GM23338 (cell line): ENCODE measurements around the gene TRIM73.
"Not testable (repeated sequence)": the region's sequence is repeated elsewhere in the genome, so short reads cannot be mapped to it uniquely, and the experiment has no call there.

Experiments used
- CREB1 ChIP-seq: fragments of 250-450 bp; sonication (Bioruptor Pico); IDR thresholded peaks from 2 replicates; pipeline ENCODE4 v1.5.0; 2020; ENCODE audit warnings: low read depth, mild to moderate bottlenecking, moderate library complexity
- CTCF ChIP-seq, 2 experiments: fragments of 200-600 bp in 1 of 2; sonication (generic) in 1 of 2; conservative IDR thresholded peaks; 2 replicates each; pipeline versions ENCODE4 v1.5.1 to v1.6.1; 2016 to 2017; ENCODE audit warnings: antibody characterized with exemption in 2 of 2, low read depth in 2 of 2, mild to moderate bottlenecking in 2 of 2, moderate library complexity in 1 of 2
- ETS1 ChIP-seq: IDR thresholded peaks from 2 replicates; pipeline ENCODE4 v1.6.1; 2016; ENCODE audit warnings: antibody characterized with exemption
- EZH2 ChIP-seq: fragments of 200-600 bp; sonication (generic); IDR thresholded peaks from one replicate; pipeline ENCODE4 v1.8.0; 2017; ENCODE audit warnings: antibody characterized with exemption, mild to moderate bottlenecking, low read depth; ENCODE audit not compliant: unreplicated experiment
- EZH2phosphoT487 ChIP-seq: fragments of 200-600 bp; sonication (generic); IDR thresholded peaks from one replicate; pipeline ENCODE4 v1.8.1; 2018; ENCODE audit warnings: antibody characterized with exemption; ENCODE audit not compliant: unreplicated experiment
- JUNB ChIP-seq: IDR thresholded peaks from one replicate; pipeline ENCODE4 v1.6.1; 2016; ENCODE audit warnings: antibody characterized with exemption; ENCODE audit not compliant: unreplicated experiment
- NANOG ChIP-seq: IDR thresholded peaks from 2 replicates; pipeline ENCODE4 v1.6.1; 2016; ENCODE audit warnings: antibody characterized with exemption, borderline replicate concordance
- POLR2AphosphoS5 ChIP-seq: IDR thresholded peaks from 2 replicates; pipeline ENCODE4 v1.6.1; 2016; ENCODE audit warnings: antibody characterized with exemption, low read depth
- REST ChIP-seq: IDR thresholded peaks from one replicate; pipeline ENCODE4 v1.6.1; 2018; ENCODE audit warnings: antibody characterized with exemption; ENCODE audit not compliant: unreplicated experiment
- STAT1 ChIP-seq: IDR thresholded peaks from one replicate; pipeline ENCODE4 v1.6.1; 2016; ENCODE audit warnings: antibody characterized with exemption; ENCODE audit not compliant: unreplicated experiment
- ZNF114 ChIP-seq: fragments of 250-450 bp; sonication (Bioruptor Pico); IDR thresholded peaks from 2 replicates; pipeline ENCODE4 v1.5.0; 2020; ENCODE audit warnings: mild to moderate bottlenecking, moderate library complexity
- ZNF462 ChIP-seq: fragments of 250-450 bp; sonication (Bioruptor Pico); IDR thresholded peaks from 2 replicates; pipeline ENCODE4 v1.5.0; 2020; ENCODE audit warnings: mild to moderate bottlenecking, moderate library complexity

GRCh38 chr7:75374519-75375317 lies 20.7 kb upstream of the TRIM73 start:
- TF ChIP-seq CTCF (conservative IDR thresholded peaks at IDR 0.05; ENCODE audit: low read depth in 2 of 2); POLR2AphosphoS5; EZH2; EZH2phosphoT487; REST; ZNF462 (CRISPR knock-in tag); ETS1; JUNB; ZNF114 (CRISPR knock-in tag); NANOG; CREB1 (CRISPR knock-in tag); STAT1: not testable (repeated sequence)
